ENCODE data around the gene C20orf204. TPM values are rescaled to one million over a fixed set of nuclear protein-coding genes. Genes with fewer than 3 reads are reported as not detected.

Gene C20orf204
- total and polyA plus RNA-seq, 8 donors, result 0.31 to 3.7 (median 0.79) TPM

DNA sequence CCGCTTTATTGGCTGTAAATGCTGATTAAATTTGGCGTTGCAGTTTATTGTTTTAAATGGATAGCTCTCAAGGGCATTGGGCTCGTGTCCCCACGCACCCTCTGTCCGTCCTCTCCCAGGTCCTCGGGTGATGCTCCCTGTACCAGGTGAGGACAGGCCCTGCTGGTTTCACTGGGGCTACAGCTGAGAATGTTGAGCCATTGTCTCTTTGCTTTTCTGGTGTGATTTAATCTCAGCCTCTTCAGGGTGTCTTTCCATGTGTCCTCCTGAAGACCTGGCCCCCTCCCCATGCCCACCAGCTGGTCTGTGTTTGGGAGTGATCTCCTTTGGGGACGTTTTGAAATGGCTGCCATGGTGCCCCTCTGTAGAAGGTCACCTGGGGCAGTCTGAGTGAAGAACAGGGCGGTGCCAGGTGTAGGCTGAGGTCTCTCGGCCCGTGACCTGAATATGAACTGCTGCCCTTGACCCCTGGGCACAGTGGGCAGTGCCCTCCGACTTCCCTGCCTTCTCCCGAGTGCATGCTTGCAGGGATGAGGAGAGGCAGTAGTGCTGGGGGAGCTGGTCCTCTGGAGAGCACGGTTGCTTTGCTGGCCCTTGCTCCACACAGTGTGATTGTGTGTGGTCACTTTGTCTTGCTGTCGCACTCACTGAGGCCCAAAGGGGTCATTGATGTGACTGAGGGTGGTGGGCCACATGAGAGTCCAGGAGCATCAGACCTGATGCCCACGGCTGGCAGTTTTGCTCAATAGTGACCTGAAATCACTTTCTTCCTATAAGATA, 12.4 kb upstream of the C20orf204 start:
- peak in 1 of 4 donors; percentile 5 for ATAC-seq
- Histone ChIP-seq H3K4me3 (no peak overlapping the region), H3K36me3 (peaks cover 0 to 78% (median 39%) of the 10 kb centered on the region in 3 donors), H3K4me1 (peaks cover 0 to 8% (median 0%) of the 10 kb centered on the region in 3 donors), H3K9me3 (no peaks in the 10 kb centered on the region), H3K27ac (no peak overlapping the region), H3K27me3 (no peaks in the 10 kb centered on the region)
- DNase-seq, result no peak
- TF ChIP-seq, protein P1, sequence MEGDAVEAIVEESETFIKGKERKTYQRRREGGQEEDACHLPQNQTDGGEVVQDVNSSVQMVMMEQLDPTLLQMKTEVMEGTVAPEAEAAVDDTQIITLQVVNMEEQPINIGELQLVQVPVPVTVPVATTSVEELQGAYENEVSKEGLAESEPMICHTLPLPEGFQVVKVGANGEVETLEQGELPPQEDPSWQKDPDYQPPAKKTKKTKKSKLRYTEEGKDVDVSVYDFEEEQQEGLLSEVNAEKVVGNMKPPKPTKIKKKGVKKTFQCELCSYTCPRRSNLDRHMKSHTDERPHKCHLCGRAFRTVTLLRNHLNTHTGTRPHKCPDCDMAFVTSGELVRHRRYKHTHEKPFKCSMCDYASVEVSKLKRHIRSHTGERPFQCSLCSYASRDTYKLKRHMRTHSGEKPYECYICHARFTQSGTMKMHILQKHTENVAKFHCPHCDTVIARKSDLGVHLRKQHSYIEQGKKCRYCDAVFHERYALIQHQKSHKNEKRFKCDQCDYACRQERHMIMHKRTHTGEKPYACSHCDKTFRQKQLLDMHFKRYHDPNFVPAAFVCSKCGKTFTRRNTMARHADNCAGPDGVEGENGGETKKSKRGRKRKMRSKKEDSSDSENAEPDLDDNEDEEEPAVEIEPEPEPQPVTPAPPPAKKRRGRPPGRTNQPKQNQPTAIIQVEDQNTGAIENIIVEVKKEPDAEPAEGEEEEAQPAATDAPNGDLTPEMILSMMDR (IDR thresholded peaks at IDR 0.05), result no peak
- FAIRE-seq, result no peak
- intact Hi-C loops (cut with DNase I), result no loop called here
- WGBS, 2 donors, result 75 to 77% methylated on average over 15 of the region's 15 CpGs

DNA sequence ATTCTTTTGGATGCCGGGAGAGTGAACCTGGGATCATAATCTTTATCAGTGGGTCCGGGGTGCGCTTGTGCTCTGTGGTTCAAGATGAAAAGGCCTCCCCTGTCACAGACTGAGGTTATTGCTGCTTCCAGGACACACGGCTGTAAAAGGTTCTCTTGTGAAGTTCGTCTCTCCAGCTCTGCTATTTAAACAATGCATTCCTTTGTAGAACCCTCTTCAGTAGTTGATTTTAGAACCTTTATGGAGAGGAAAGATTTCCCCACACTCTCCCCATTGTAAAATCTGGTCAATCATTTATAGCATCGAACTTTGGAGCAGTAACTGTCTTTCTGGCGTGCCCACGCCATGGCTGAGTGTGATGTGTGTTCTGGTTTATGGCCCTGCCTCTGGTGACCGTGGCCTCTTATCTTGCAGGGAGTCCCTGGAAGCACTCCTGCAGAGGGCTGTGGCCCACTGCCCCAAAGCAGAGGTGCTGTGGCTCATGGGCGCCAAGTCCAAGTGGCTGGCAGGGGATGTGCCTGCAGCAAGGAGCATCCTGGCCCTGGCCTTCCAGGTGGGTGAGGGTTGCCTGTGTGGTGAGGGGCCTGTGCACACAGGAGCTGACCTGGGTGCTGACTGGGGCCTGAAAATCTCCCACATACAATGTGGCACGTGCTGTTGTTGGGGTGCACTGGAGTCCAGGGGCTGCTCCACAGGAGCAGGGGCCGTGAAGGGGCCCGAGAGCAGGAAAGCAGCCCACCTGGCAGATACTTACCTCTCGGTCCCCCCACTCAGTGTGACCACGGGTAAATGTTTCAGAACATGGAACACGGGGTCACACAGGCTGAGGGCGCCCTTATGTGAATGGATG, 11.6 kb upstream of the C20orf204 start:
- H3K27ac ChIP-seq, result no peak overlapping the region
- FAIRE-seq (no peak), DNase-seq (no peak), ATAC-seq (peak in 3 of 4 donors; percentile 58 to 68 (median 66))
- TF ChIP-seq, protein P1 (IDR thresholded peaks at IDR 0.05), result no peak
- no peaks in the 10 kb centered on the region for H3K9me3 ChIP-seq
- H3K36me3 ChIP-seq, result peaks cover 4 to 78% (median 44%) of the 10 kb centered on the region in 3 donors
- intact Hi-C loops (cut with DNase I), result no loop called here
- H3K27me3 ChIP-seq, result no peaks in the 10 kb centered on the region
- H3K4me1 ChIP-seq, result peaks cover 0 to 8% (median 0%) of the 10 kb centered on the region in 3 donors
- H3K4me3 ChIP-seq, result no peak overlapping the region
- 75 to 80% methylated on average over 17 of the region's 17 CpGs for WGBS, 2 donors

DNA sequence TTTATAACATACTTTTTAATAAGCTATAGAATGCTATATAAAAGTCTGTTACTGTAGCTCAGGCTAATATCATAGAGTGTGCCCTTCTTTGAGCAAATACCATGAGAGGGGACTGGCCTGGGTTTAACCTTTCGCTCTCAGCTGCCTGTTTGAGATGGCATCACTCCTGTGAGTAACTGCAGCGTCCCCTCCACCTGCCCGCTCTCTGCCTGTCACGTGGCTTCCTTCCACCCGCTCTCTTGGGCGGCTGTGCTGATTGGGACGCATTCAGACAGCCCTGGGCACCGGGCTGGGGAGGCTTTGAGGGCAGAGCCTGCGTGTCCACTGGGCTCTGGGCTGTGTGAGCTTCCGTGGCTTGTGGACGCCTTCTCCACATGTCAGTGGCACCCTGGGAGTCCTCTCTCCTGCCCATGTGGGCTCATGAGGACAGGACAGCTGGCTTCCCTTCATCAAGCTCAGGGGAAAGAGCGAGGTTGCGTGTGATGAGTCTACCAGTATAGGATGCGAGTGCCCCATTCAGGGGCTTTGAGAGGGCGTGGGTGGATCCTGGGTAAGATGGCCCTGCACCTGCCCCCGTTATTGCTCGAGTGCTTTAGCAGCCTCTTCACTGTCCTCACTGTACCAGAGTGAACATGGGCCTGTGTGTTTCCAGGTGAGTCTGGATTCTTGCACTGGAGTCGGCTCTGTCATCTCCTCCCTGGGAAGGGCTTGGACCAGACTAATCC, 10.7 kb upstream of the C20orf204 start:
- Histone ChIP-seq H3K4me1 (peaks cover 0 to 8% (median 0%) of the 10 kb centered on the region in 3 donors), H3K27ac (no peak overlapping the region), H3K9me3 (no peaks in the 10 kb centered on the region), H3K36me3 (peaks cover 8 to 78% (median 50%) of the 10 kb centered on the region in 3 donors), H3K27me3 (no peaks in the 10 kb centered on the region), H3K4me3 (no peak overlapping the region)
- no peak for ATAC-seq
- intact Hi-C loops (cut with DNase I), result no loop called here
- FAIRE-seq, result no peak
- 94 to 97% methylated on average over 18 of the region's 18 CpGs for WGBS, 2 donors
- TF ChIP-seq, protein P1 (IDR thresholded peaks at IDR 0.05), result no peak
- no peak for DNase-seq

DNA sequence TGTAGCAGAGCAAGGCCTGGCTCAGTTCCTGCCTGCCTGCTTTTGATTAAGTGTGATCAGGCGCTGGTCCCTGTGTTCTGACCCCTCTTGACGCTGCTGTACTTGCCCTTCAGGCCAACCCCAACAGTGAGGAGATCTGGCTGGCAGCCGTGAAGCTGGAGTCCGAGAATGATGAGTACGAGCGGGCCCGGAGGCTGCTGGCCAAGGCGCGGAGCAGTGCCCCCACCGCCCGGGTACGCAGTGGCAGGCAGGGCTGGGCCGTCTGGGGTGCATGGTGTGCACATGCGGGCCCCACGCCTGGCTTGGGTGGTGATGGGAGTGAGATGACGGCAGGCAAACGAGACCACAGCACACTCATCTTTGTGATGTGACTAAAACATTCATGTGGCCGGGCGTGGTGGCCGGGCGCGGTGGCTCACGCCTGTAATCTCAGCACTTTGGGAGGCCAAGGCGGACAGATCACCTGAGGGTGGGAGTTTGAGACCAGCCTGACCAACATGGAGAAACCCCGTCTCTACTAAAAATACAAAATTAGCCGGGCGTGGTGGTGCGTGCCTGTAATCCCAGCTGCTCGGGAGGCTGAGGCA, 10.1 kb upstream of the C20orf204 start:
- H3K4me3 ChIP-seq, result no peak overlapping the region
- peaks cover 0 to 8% (median 0%) of the 10 kb centered on the region in 3 donors for H3K4me1 ChIP-seq
- H3K36me3 ChIP-seq, result peaks cover 12 to 85% (median 56%) of the 10 kb centered on the region in 3 donors
- no peaks in the 10 kb centered on the region for H3K9me3 ChIP-seq
- no peaks in the 10 kb centered on the region for H3K27me3 ChIP-seq
- TF ChIP-seq, protein P1 (IDR thresholded peaks at IDR 0.05), result no peak
- ATAC-seq, result no peak
- DNase-seq, result no peak
- 96% methylated on average over 29 of the region's 29 CpGs for WGBS, 2 donors
- intact Hi-C loops (cut with DNase I), result no loop called here
- no peak overlapping the region for H3K27ac ChIP-seq
- FAIRE-seq, result no peak

Data from pancreas (tissue), 10 donors.